Right lobe of liver (tissue), 4 donors: ENCODE data around the gene FBXO3.
A peak's percentile ranks its signal among the peaks of the same experiment; 100 is the strongest.

ENCODE experiments used
- CTCF ChIP-seq, 4 donors: fragments of 200-600 bp in 3 of 4; fragments of 450-650 bp in 1 of 4; IDR thresholded peaks; one replicate each; pipeline versions ENCODE4 v1.5.1 to v1.8.0; 2016 to 2022; ENCODE audit warnings: antibody characterized with exemption in 4 of 4, mild to moderate bottlenecking in 2 of 4
- POLR2A ChIP-seq: fragments of 450-650 bp; IDR thresholded peaks from one replicate; pipeline ENCODE4 v1.6.1; 2017; ENCODE audit warnings: antibody characterized with exemption, mild to moderate bottlenecking
- donor health status: DM: no; HTN: no; CAD: no.
- donor health status: DM: no; HTN: no; CAD: no.
- donor health status: DM: no; HTN: yes; CAD: no.

GRCh38 chr11:33736148-33736812 is 38.0 kb downstream of the FBXO3 start, which contains the start of gene CD59:
- TF ChIP-seq CTCF (IDR thresholded peaks at IDR 0.05) (no peak), POLR2A (peak; percentile 96)
